ENCODE measurements around the gene HES7. TPM values are rescaled to one million over a fixed set of nuclear protein-coding genes. Genes with fewer than 3 reads are reported as not detected.

The HES7 gene
- total and polyA plus RNA-seq, 9 of the 15 experiments (the other 6 are each of a cell fraction or from before 2014, with no cell fraction given) = 0.03 to 1.7 (median 0.14) TPM; not detected in 1

GRCh38 chr17:8173056-8173870, 49.4 kb upstream of the HES7 start (continued):
- TF ChIP-seq AFF1 (IDR thresholded peaks at IDR 0.05; ENCODE audit: low read depth in 1 of 2, partially characterized antibody in 2 of 2) (peak; percentile 88 to 98), ZNF655 (CRISPR knock-in tag; IDR thresholded peaks at IDR 0.05) (peak; percentile 95), ZNF24 (IDR thresholded peaks at IDR 0.05) (peak; percentile 84), PPARD (CRISPR knock-in tag; IDR thresholded peaks at IDR 0.05) (no peak), THRB (CRISPR knock-in tag; conservative IDR thresholded peaks at IDR 0.05) (peak; percentile 100), U2AF2 (optimal IDR thresholded peaks at IDR 0.05; ENCODE audit: low read depth, low read length) (no peak), CEBPB (tag; IDR thresholded peaks at IDR 0.05) (peak; percentile 97), JUNB (CRISPR knock-in tag; conservative IDR thresholded peaks at IDR 0.05) (peak; percentile 70; the same call in 1 of the 2 replicates), ETV1 (tag; conservative IDR thresholded peaks at IDR 0.05; ENCODE audit: low read depth) (peak; percentile 64), SMAD4 (CRISPR knock-in tag; conservative IDR thresholded peaks at IDR 0.05) (peak; percentile 62), USF2 (CRISPR knock-in tag; IDR thresholded peaks at IDR 0.05) (no peak), PML (IDR thresholded peaks at IDR 0.05; ENCODE audit: low read length) (peak; percentile 100), U2AF1 (optimal IDR thresholded peaks at IDR 0.05; ENCODE audit: low read depth, low read length) (peak; percentile 75), NCOA1 (IDR thresholded peaks at IDR 0.05; ENCODE audit: low read depth) (peak; percentile 84), CC2D1A (IDR thresholded peaks at IDR 0.05) (peak; percentile 32; the same call in 1 of the 2 replicates), ZBTB1 (CRISPR knock-in tag; IDR thresholded peaks at IDR 0.05; ENCODE audit: borderline replicate concordance, low read depth) (no peak), ZNF212 (CRISPR knock-in tag; IDR thresholded peaks at IDR 0.05) (0 out of 2 replicates have a peak, but pooled peaks have one; percentile 40), KLF10 (CRISPR knock-in tag; IDR thresholded peaks at IDR 0.05) (peak; percentile 95), RFX7 (CRISPR knock-in tag; IDR thresholded peaks at IDR 0.05) (peak; percentile 90)

Data from K562 (cell line).